Activated naive CD8-positive, alpha-beta T cell treated with anti-CD3 and anti-CD28 coated beads, Interleukin-2, amount 10 ng/mL, durations not matched to agents 7 days and 5 days (primary cell): ENCODE data around the gene MSH5. TPM values are rescaled to one million over a fixed set of nuclear protein-coding genes. Genes with fewer than 3 reads are reported as not detected.
"Not testable (repeated sequence)": the region's sequence is repeated elsewhere in the genome, so short reads cannot be mapped to it uniquely, and the experiment has no call there.

Experiments
- ATAC-seq: fragments of 150-1000 bp; cut with Tn5 transposase; one replicate; pipeline ENCODE4 v1.10.0; 2021; ENCODE audit warnings: low read depth, moderate library complexity
- POLR2A ChIA-PET: fragments of 350-600 bp; sonication (Branson Sonifier 250); formaldehyde crosslinking; loops from one replicate; lab custom pipeline; 2021; ENCODE audit warnings: antibody characterized with exemption; lab: Charles Lee
- DNase-seq: peaks from one replicate; pipeline ENCODE4 v3.0.0; 2021
- H3K27ac Mint-ChIP-seq: one replicate; pipeline ENCODE4 v1.8.0; 2022; ENCODE audit warnings: mild to moderate bottlenecking, mixed read lengths
- H3K27me3 Mint-ChIP-seq: one replicate; pipeline ENCODE4 v1.8.0; 2022; ENCODE audit warnings: mild to moderate bottlenecking, moderate library complexity, mixed read lengths
- H3K36me3 Mint-ChIP-seq: one replicate; pipeline ENCODE4 v1.8.0; 2021; ENCODE audit warnings: mild to moderate bottlenecking, mixed read lengths
- H3K4me1 Mint-ChIP-seq: one replicate; pipeline ENCODE4 v1.8.0; 2021; ENCODE audit warnings: mixed read lengths
- H3K4me3 Mint-ChIP-seq: one replicate; pipeline ENCODE4 v1.8.0; 2022; ENCODE audit warnings: mild to moderate bottlenecking, moderate library complexity, mixed read lengths
- H3K9me3 Mint-ChIP-seq: one replicate; pipeline ENCODE4 v1.8.0; 2021; ENCODE audit warnings: mixed read lengths
- total RNA-seq, 2 experiments: library from RNA; stranded (reverse); gene quantifications; one replicate each; pipeline ENCODE4 v1.2.3, GENCODE V29; 2021

Gene MSH5
- total RNA-seq, 2 experiments from 2014 or later: 59.2 to 68.2 TPM

- no peaks in the 10 kb centered on the region for H3K27me3 Mint-ChIP-seq
- peak; percentile 97 for DNase-seq
- H3K9me3 Mint-ChIP-seq: no peaks in the 10 kb centered on the region
- peaks cover 20% of the 10 kb centered on the region for H3K4me1 Mint-ChIP-seq
- peak; percentile 94 for ATAC-seq
- H3K36me3 Mint-ChIP-seq: no peaks in the 10 kb centered on the region
- POLR2A ChIA-PET: interaction anchor here (0.6 to 5.4 kb wide), 29 partner anchors 8 to 1623 kb away, joined by 3 to 34 read pairs (median 3); partner anchors contain the start of genes C6orf47, CLIC1, DDAH2 and EHMT2
- peak within 1 kb of the TSS; percentile 97 for H3K4me3 Mint-ChIP-seq
- peak within 1 kb of the TSS; percentile 94 for H3K27ac Mint-ChIP-seq
These were observed 36.7 kb upstream of the MSH5 start, which contains the start of gene ABHD16A for GRCh38 chr6:31702819-31703716. Gene ABHD16A, minus strand, starts transcription at chr6:31703324. Its CDS starts 43 bp downstream, at chr6:31703281.

GRCh38 chr6:31705931-31706330 is 33.9 kb upstream of the MSH5 start:
- Mint-ChIP-seq H3K4me3 (no peak overlapping the region), H3K27ac (no peak overlapping the region), H3K36me3 (no peaks in the 10 kb centered on the region), H3K27me3 (peaks cover 3% of the 10 kb centered on the region), H3K9me3 (no peaks in the 10 kb centered on the region), H3K4me1 (peaks cover 23% of the 10 kb centered on the region)
- ATAC-seq: no peak
- DNase-seq: no peak
- POLR2A ChIA-PET: interaction anchor here (0.6 to 5.4 kb wide), 4 partner anchors 9 to 233 kb away, joined by 3 to 34 read pairs (median 4); partner anchors contain the start of genes LY6G6D and MSH5

- DNase-seq (no peak), ATAC-seq (no peak)
- Mint-ChIP-seq H3K4me3 (no peak within 1 kb of the TSS), H3K36me3 (no peaks in the 10 kb centered on the region), H3K27ac (no peak within 1 kb of the TSS), H3K9me3 (no peaks in the 10 kb centered on the region), H3K27me3 (peaks cover 3% of the 10 kb centered on the region), H3K4me1 (peaks cover 20% of the 10 kb centered on the region)
- POLR2A ChIA-PET: interaction anchor here (0.9 to 5.4 kb wide), 2 partner anchors 9 to 32 kb away, joined by 3 to 34 read pairs; partner anchors contain the start of genes LY6G6D and MSH5
These were observed 33.2 kb upstream of the MSH5 start, which contains the start of gene LY6G6F for GRCh38 chr6:31706599-31706998. Gene LY6G6F, plus strand, starts transcription at chr6:31706866. Its CDS starts 41 bp downstream, at chr6:31706907.

- peaks cover 6% of the 10 kb centered on the region for H3K27me3 Mint-ChIP-seq
These were observed 32.1 kb upstream of the MSH5 start for GRCh38 chr6:31707701-31708100.

GRCh38 chr6:31708224-31708623 is 31.6 kb upstream of the MSH5 start:
- DNase-seq: no peak
- POLR2A ChIA-PET: no interaction called here
- H3K36me3 Mint-ChIP-seq: no peaks in the 10 kb centered on the region
- no peak overlapping the region for H3K4me3 Mint-ChIP-seq
- H3K4me1 Mint-ChIP-seq: peaks cover 19% of the 10 kb centered on the region
- no peak for ATAC-seq
- H3K9me3 Mint-ChIP-seq: no peaks in the 10 kb centered on the region
- peaks cover 9% of the 10 kb centered on the region for H3K27me3 Mint-ChIP-seq
- H3K27ac Mint-ChIP-seq: no peak overlapping the region

More at GRCh38 chr6:31707701-31708100, 32.1 kb upstream of the MSH5 start:
- DNase-seq (no peak), ATAC-seq (no peak)
- Mint-ChIP-seq H3K27ac (no peak overlapping the region), H3K4me1 (peaks cover 19% of the 10 kb centered on the region), H3K4me3 (no peak overlapping the region), H3K9me3 (no peaks in the 10 kb centered on the region), H3K36me3 (no peaks in the 10 kb centered on the region)
- POLR2A ChIA-PET: interaction anchor here (0.7 kb wide), 1 partner anchor 128 kb away, joined by 3 read pairs; no protein-coding TSS in a partner anchor

- ATAC-seq, H3K27ac Mint-ChIP-seq, H3K9me3 Mint-ChIP-seq, DNase-seq, H3K36me3 Mint-ChIP-seq, H3K4me3 Mint-ChIP-seq, POLR2A ChIA-PET: not testable (repeated sequence)
- Mint-ChIP-seq H3K4me1 (peaks cover 13% of the 10 kb centered on the region), H3K27me3 (peaks cover 12% of the 10 kb centered on the region)
These were observed 30.6 kb upstream of the MSH5 start for GRCh38 chr6:31709157-31709556.

- ATAC-seq (no peak), DNase-seq (no peak)
- Mint-ChIP-seq H3K4me3 (no peak overlapping the region), H3K27me3 (peaks cover 14% of the 10 kb centered on the region), H3K36me3 (no peaks in the 10 kb centered on the region), H3K4me1 (peaks cover 13% of the 10 kb centered on the region), H3K27ac (peak overlapping the region; percentile 77), H3K9me3 (no peaks in the 10 kb centered on the region)
- POLR2A ChIA-PET: interaction anchor here (0.9 to 1.0 kb wide), 2 partner anchors 7 to 12 kb away, joined by 3 read pairs; partner anchors contain the start of genes ABHD16A and MPIG6B
These were observed 29.1 kb upstream of the MSH5 start for GRCh38 chr6:31710523-31711219.

- H3K27me3 Mint-ChIP-seq: peaks cover 14% of the 10 kb centered on the region
- no peak for DNase-seq
- no peak overlapping the region for H3K27ac Mint-ChIP-seq
These were observed 28.6 kb upstream of the MSH5 start for GRCh38 chr6:31711233-31711632.

GRCh38 chr6:31712296-31712695 is 27.5 kb upstream of the MSH5 start:
- Mint-ChIP-seq H3K9me3 (no peaks in the 10 kb centered on the region), H3K4me3 (no peak overlapping the region), H3K4me1 (peaks cover 13% of the 10 kb centered on the region), H3K27ac (no peak overlapping the region), H3K27me3 (peaks cover 15% of the 10 kb centered on the region), H3K36me3 (no peaks in the 10 kb centered on the region)
- POLR2A ChIA-PET: interaction anchor here (0.6 kb wide), 1 partner anchor 186 kb away, joined by 3 read pairs; no protein-coding TSS in a partner anchor
- ATAC-seq: peak; percentile 49
- no peak for DNase-seq

More at GRCh38 chr6:31711233-31711632, 28.6 kb upstream of the MSH5 start:
- ATAC-seq: peak; percentile 53
- POLR2A ChIA-PET: interaction anchor here (0.6 to 1.0 kb wide), 4 partner anchors 8 to 27 kb away, joined by 3 read pairs; partner anchors contain the start of genes ABHD16A and MPIG6B
- Mint-ChIP-seq H3K4me3 (peak overlapping the region; percentile 35), H3K4me1 (peaks cover 13% of the 10 kb centered on the region), H3K9me3 (no peaks in the 10 kb centered on the region), H3K36me3 (no peaks in the 10 kb centered on the region)

GRCh38 chr6:31713465-31713864 is 26.3 kb upstream of the MSH5 start:
- H3K9me3 Mint-ChIP-seq: no peaks in the 10 kb centered on the region
- DNase-seq (no peak), ATAC-seq (no peak)
- POLR2A ChIA-PET: interaction anchor here (0.8 to 0.9 kb wide), 2 partner anchors 10 to 27 kb away, joined by 3 to 7 read pairs; partner anchors contain the start of genes MPIG6B and MSH5
- H3K4me3 Mint-ChIP-seq: no peak overlapping the region
- peaks cover 13% of the 10 kb centered on the region for H3K4me1 Mint-ChIP-seq
- no peaks in the 10 kb centered on the region for H3K36me3 Mint-ChIP-seq
- H3K27ac Mint-ChIP-seq: no peak overlapping the region
- H3K27me3 Mint-ChIP-seq: peaks cover 17% of the 10 kb centered on the region

- POLR2A ChIA-PET: interaction anchor here (0.8 to 1.0 kb wide), 3 partner anchors 9 to 26 kb away, joined by 3 to 7 read pairs (median 3); partner anchors contain the start of genes ABHD16A, MPIG6B and MSH5
- ATAC-seq (no peak), DNase-seq (no peak)
- Mint-ChIP-seq H3K4me1 (peaks cover 15% of the 10 kb centered on the region), H3K4me3 (no peak overlapping the region), H3K27me3 (peaks cover 17% of the 10 kb centered on the region), H3K36me3 (no peaks in the 10 kb centered on the region), H3K27ac (peak overlapping the region; percentile 25), H3K9me3 (no peaks in the 10 kb centered on the region)
These were observed 25.7 kb upstream of the MSH5 start for GRCh38 chr6:31713991-31714684.
